Natural killer cell (primary cell): ENCODE results near the gene ADAM22. TPM values are rescaled to one million over a fixed set of nuclear protein-coding genes. Genes with fewer than 3 reads are reported as not detected.

Source experiments
- ATAC-seq, 3 donors: fragments of 150-1000 bp in 2 of 3; fragments of 200-7000 bp in 1 of 3; cut with Tn5 transposase; 1 replicate in 1 of 3; 2 replicates in 2 of 3; pipeline ENCODE4 v1.10.0; 2021; ENCODE audit warnings: mild to moderate bottlenecking in 2 of 3, moderate library complexity in 2 of 3
- DNase-seq, 2 donors: peaks; one replicate each; pipeline versions ENCODE4 v3.0.0 to v3.0.0-alpha.2; 2013 to 2021; ENCODE audit warnings: mixed read lengths in 1 of 2
- H3K27ac ChIP-seq: one replicate; pipeline ENCODE4 v1.5.1; 2013; ENCODE audit warnings: mild to moderate bottlenecking, low read length
- H3K27me3 ChIP-seq: one replicate; pipeline ENCODE4 v1.6.1; 2013; ENCODE audit warnings: low read length; ENCODE audit not compliant: control insufficient read depth, insufficient read depth
- H3K36me3 ChIP-seq: one replicate; pipeline ENCODE4 v1.6.1; 2013; ENCODE audit warnings: low read length; ENCODE audit not compliant: control insufficient read depth, insufficient read depth
- H3K4me1 ChIP-seq: one replicate; pipeline ENCODE4 v1.6.1; 2013; ENCODE audit warnings: low read length; ENCODE audit not compliant: control insufficient read depth, insufficient read depth
- H3K4me3 ChIP-seq: one replicate; pipeline ENCODE4 v1.5.1; 2013; ENCODE audit warnings: low read length
- H3K9me3 ChIP-seq: one replicate; pipeline ENCODE4 v1.6.1; 2013; ENCODE audit warnings: low read length; ENCODE audit not compliant: control insufficient read depth, insufficient read depth
- H3K27ac Mint-ChIP-seq, 2 donors: one replicate each; pipeline ENCODE4 v1.8.0; 2022; ENCODE audit warnings: mild to moderate bottlenecking in 2 of 2, mixed read lengths in 2 of 2, moderate library complexity in 1 of 2
- H3K27me3 Mint-ChIP-seq, 2 donors: one replicate each; pipeline ENCODE4 v1.8.0; 2022; ENCODE audit warnings: low read depth in 2 of 2, mixed read lengths in 2 of 2
- H3K36me3 Mint-ChIP-seq: one replicate; pipeline ENCODE4 v1.8.0; 2022; ENCODE audit warnings: mixed read lengths
- H3K4me1 Mint-ChIP-seq, 2 donors: one replicate each; pipeline ENCODE4 v1.8.0; 2022; ENCODE audit warnings: mixed read lengths in 2 of 2
- H3K4me3 Mint-ChIP-seq: one replicate; pipeline ENCODE4 v1.8.0; 2022; ENCODE audit warnings: mild to moderate bottlenecking, moderate library complexity, mixed read lengths
- H3K9me3 Mint-ChIP-seq, 2 donors: one replicate each; pipeline ENCODE4 v1.8.0; 2022; ENCODE audit warnings: mixed read lengths in 2 of 2
- CTCF ChIP-seq: fragments of 200-600 bp; IDR thresholded peaks from one replicate; pipeline ENCODE4 v1.8.0; 2022; ENCODE audit warnings: antibody characterized with exemption
- WGBS: methylation state at CpG from one replicate; pipeline ENCODE4 v1.1.7; 2013; ENCODE audit warnings: missing lambda C conversion rate; ENCODE audit not compliant: insufficient coverage; 5-methylcytosine and 5-hydroxymethylcytosine counted together
- intact Hi-C: fragments of 100-400 bp; cut with micrococcal nuclease; formaldehyde crosslinking; loops from one replicate; pipeline ENCODE4 v1.14.2; 2022
- total RNA-seq, 4 donors: library from RNA; stranded (reverse); fragments of 120-200 nt in 1 of 4; gene quantifications; one replicate each; pipeline versions ENCODE4 v1.2.3 to v1.2.4, GENCODE V29; 2013 to 2022

The ADAM22 gene
- total RNA-seq, 3 donors from 2014 or later (not counting 1 experiment from before 2014, with no cell fraction given): 3.0 to 5.4 (median 3.7) TPM

GRCh38 chr7:88127637-88128290, 193.7 kb downstream of the ADAM22 start:
- intact Hi-C loops: no loop called here
- no peak overlapping the region for H3K4me3 Mint-ChIP-seq
- no peak overlapping the region for H3K27ac Mint-ChIP-seq
- H3K27me3 Mint-ChIP-seq: peaks cover 0 to 3% of the 10 kb centered on the region in 2 donors
- Histone ChIP-seq H3K9me3 (no peaks in the 10 kb centered on the region), H3K27ac (no peak overlapping the region), H3K36me3 (no peaks in the 10 kb centered on the region), H3K4me3 (no peak overlapping the region), H3K4me1 (no peaks in the 10 kb centered on the region), H3K27me3 (no peaks in the 10 kb centered on the region)
- no peak for ATAC-seq
- H3K36me3 Mint-ChIP-seq: no peaks in the 10 kb centered on the region
- no peaks in the 10 kb centered on the region for H3K4me1 Mint-ChIP-seq
- no peak for DNase-seq
- no peaks in the 10 kb centered on the region for H3K9me3 Mint-ChIP-seq
- TF ChIP-seq CTCF: no peak
- WGBS: 82% methylated on average over 3 of the region's 7 CpGs

- Histone ChIP-seq H3K4me1 (no peaks in the 10 kb centered on the region), H3K27me3 (no peaks in the 10 kb centered on the region), H3K9me3 (no peaks in the 10 kb centered on the region), H3K36me3 (no peaks in the 10 kb centered on the region), H3K27ac (no peak overlapping the region), H3K4me3 (no peak overlapping the region)
- WGBS: 41% methylated on average over 3 of the region's 4 CpGs
- DNase-seq (no peak), ATAC-seq (no peak)
- intact Hi-C loops: no loop called here
- H3K27me3 Mint-ChIP-seq: peaks cover 0 to 3% of the 10 kb centered on the region in 2 donors
- no peaks in the 10 kb centered on the region for H3K9me3 Mint-ChIP-seq
- H3K27ac Mint-ChIP-seq: no peak overlapping the region
- H3K4me1 Mint-ChIP-seq: no peaks in the 10 kb centered on the region
- no peaks in the 10 kb centered on the region for H3K36me3 Mint-ChIP-seq
- no peak for TF ChIP-seq CTCF
- H3K4me3 Mint-ChIP-seq: no peak overlapping the region
These were observed 198.7 kb downstream of the ADAM22 start for GRCh38 chr7:88132725-88133124.

GRCh38 chr7:88140947-88141346, 206.9 kb downstream of the ADAM22 start:
- Histone ChIP-seq H3K27me3 (no peaks in the 10 kb centered on the region), H3K9me3 (no peaks in the 10 kb centered on the region), H3K27ac (no peak overlapping the region), H3K4me1 (no peaks in the 10 kb centered on the region), H3K4me3 (no peak overlapping the region), H3K36me3 (no peaks in the 10 kb centered on the region)
- H3K9me3 Mint-ChIP-seq: no peaks in the 10 kb centered on the region
- ATAC-seq (no peak), DNase-seq (no peak)
- intact Hi-C loops: no loop called here
- WGBS: 61% methylated on average over 2 of the region's 2 CpGs
- no peak overlapping the region for H3K4me3 Mint-ChIP-seq
- no peak overlapping the region for H3K27ac Mint-ChIP-seq
- no peaks in the 10 kb centered on the region for H3K4me1 Mint-ChIP-seq
- no peaks in the 10 kb centered on the region for H3K36me3 Mint-ChIP-seq
- H3K27me3 Mint-ChIP-seq: no peaks in the 10 kb centered on the region
- TF ChIP-seq CTCF: no peak

- Histone ChIP-seq H3K4me1 (no peaks in the 10 kb centered on the region), H3K27ac (no peak overlapping the region), H3K27me3 (no peaks in the 10 kb centered on the region), H3K9me3 (no peaks in the 10 kb centered on the region), H3K4me3 (no peak overlapping the region), H3K36me3 (no peaks in the 10 kb centered on the region)
- H3K27me3 Mint-ChIP-seq: no peaks in the 10 kb centered on the region
- H3K27ac Mint-ChIP-seq: no peak overlapping the region
- no peaks in the 10 kb centered on the region for H3K4me1 Mint-ChIP-seq
- DNase-seq (no peak), ATAC-seq (no peak)
- no peaks in the 10 kb centered on the region for H3K36me3 Mint-ChIP-seq
- WGBS: no CpG with 5 or more reads among the region's 2 CpGs
- no peak for TF ChIP-seq CTCF
- intact Hi-C loops: no loop called here
- H3K9me3 Mint-ChIP-seq: no peaks in the 10 kb centered on the region
- H3K4me3 Mint-ChIP-seq: no peak overlapping the region
These were observed 207.4 kb downstream of the ADAM22 start for GRCh38 chr7:88141479-88141878.
